MCF 10A (cell line): ENCODE measurements around the gene ABCA13. TPM values are rescaled to one million over a fixed set of nuclear protein-coding genes. Genes with fewer than 3 reads are reported as not detected.

ENCODE experiments used
- Bru-seq: library from RNA; stranded (reverse); fragments of 400-500 nt; gene quantifications from one replicate; lab custom pipeline; 2021; lab: Mats Ljungman, UMichigan
- BruChase-seq, 2 experiments: library from RNA; stranded (reverse); fragments of 400-500 nt; gene quantifications; one replicate each; lab custom pipeline; 2021; lab: Mats Ljungman, UMichigan
- BruUV-seq: library from RNA; stranded (reverse); fragments of 400-500 nt; replicated peaks from 2 replicates; lab custom pipeline; 2021; lab: Mats Ljungman, UMichigan
- CTCF ChIA-PET: fragments of 300-600 bp; sonication (Branson Sonifier 250); formaldehyde crosslinking; extraction: SDS; loops from one replicate; lab custom pipeline; 2021; ENCODE audit warnings: antibody characterized with exemption, inconsistent platforms; lab: Yijun Ruan, JAX
- POLR2A ChIA-PET: fragments of 300-600, 350-650 bp; sonication (Branson Sonifier 250); formaldehyde crosslinking; extraction: SDS; loops from one replicate; lab custom pipeline; 2020; ENCODE audit warnings: antibody characterized with exemption, inconsistent platforms; lab: Yijun Ruan, JAX
- DNase-seq: peaks from one replicate; pipeline ENCODE4 v3.0.0-alpha.2; 2018; ENCODE audit not compliant: unreplicated experiment
- H3K27ac Mint-ChIP-seq: one replicate; pipeline ENCODE4 v1.8.0; 2022; ENCODE audit warnings: mild to moderate bottlenecking, low read depth, mixed read lengths; ENCODE audit not compliant: unreplicated experiment
- H3K27me3 Mint-ChIP-seq: one replicate; pipeline ENCODE4 v1.8.0; 2022; ENCODE audit warnings: mixed read lengths; ENCODE audit not compliant: insufficient read depth, unreplicated experiment
- H3K36me3 Mint-ChIP-seq: one replicate; pipeline ENCODE4 v1.8.0; 2022; ENCODE audit warnings: mild to moderate bottlenecking, moderate library complexity, mixed read lengths; ENCODE audit not compliant: insufficient read depth, unreplicated experiment
- H3K4me1 Mint-ChIP-seq: one replicate; pipeline ENCODE4 v1.8.0; 2022; ENCODE audit warnings: mixed read lengths; ENCODE audit not compliant: insufficient read depth, unreplicated experiment
- H3K4me3 Mint-ChIP-seq: one replicate; pipeline ENCODE4 v1.8.0; 2022; ENCODE audit warnings: mild to moderate bottlenecking, moderate library complexity, mixed read lengths; ENCODE audit not compliant: unreplicated experiment
- H3K9me3 Mint-ChIP-seq: one replicate; pipeline ENCODE4 v1.8.0; 2022; ENCODE audit warnings: mixed read lengths; ENCODE audit not compliant: unreplicated experiment
- CTCF ChIP-seq: fragments of 200-600 bp; IDR thresholded peaks from one replicate; pipeline ENCODE4 v1.8.0; 2022; ENCODE audit warnings: antibody characterized with exemption, mild to moderate bottlenecking; ENCODE audit not compliant: unreplicated experiment
- intact Hi-C: fragments of 100-400 bp; cut with micrococcal nuclease; formaldehyde crosslinking; loops from 2 replicates; pipeline ENCODE4 v1.14.1; 2022
- long read RNA-seq: library from polyadenylated mRNA; stranded (forward); transcript quantifications from one replicate; pipeline ENCODE4 v2.0.0, GENCODE V29; 2022
- total RNA-seq: library from RNA; stranded (reverse); gene quantifications from 2 replicates; pipeline ENCODE4 v1.2.3, GENCODE V29; 2022

ABCA13 gene
- 0.20 and 0.30 TPM in 2 replicates for total RNA-seq
- percentile 11 among the genes with signal in this experiment for Bru-seq, nascent RNA
- BruChase-seq, experiment 1, labeled RNA remaining after a 6-hour chase = percentile 8 among the genes with signal in this experiment
- BruChase-seq, experiment 2, labeled RNA remaining after a 2-hour chase = percentile 12 among the genes with signal in this experiment
- long read RNA-seq, partial matches to known transcripts = 0 of 1 reads
- long read RNA-seq, other reads (novel, unspliced or antisense) = 1 of 1 reads

GRCh38 chr7:48171202-48171601 lies at the start of gene ABCA13:
ABCA13 (plus strand) TSS chr7:48171458; CDS start chr7:48171484, 26 bp downstream.
- no peaks in the 10 kb centered on the region for H3K36me3 Mint-ChIP-seq
- ChIA-PET POLR2A (interaction anchor here (0.6 kb wide), 1 partner anchor 63 kb away, joined by 3 read pairs; no protein-coding TSS in a partner anchor), CTCF (no interaction called here)
- intact Hi-C loops = no loop called here
- no peaks in the 10 kb centered on the region for H3K27me3 Mint-ChIP-seq
- no peak for TF ChIP-seq CTCF
- H3K9me3 Mint-ChIP-seq = no peaks in the 10 kb centered on the region
- no TSS peak for BruUV-seq
- peaks cover 13% of the 10 kb centered on the region for H3K4me1 Mint-ChIP-seq
- H3K4me3 Mint-ChIP-seq = no peak within 1 kb of the TSS
- no peak within 1 kb of the TSS for H3K27ac Mint-ChIP-seq
- DNase-seq = peak; percentile 52

DNA sequence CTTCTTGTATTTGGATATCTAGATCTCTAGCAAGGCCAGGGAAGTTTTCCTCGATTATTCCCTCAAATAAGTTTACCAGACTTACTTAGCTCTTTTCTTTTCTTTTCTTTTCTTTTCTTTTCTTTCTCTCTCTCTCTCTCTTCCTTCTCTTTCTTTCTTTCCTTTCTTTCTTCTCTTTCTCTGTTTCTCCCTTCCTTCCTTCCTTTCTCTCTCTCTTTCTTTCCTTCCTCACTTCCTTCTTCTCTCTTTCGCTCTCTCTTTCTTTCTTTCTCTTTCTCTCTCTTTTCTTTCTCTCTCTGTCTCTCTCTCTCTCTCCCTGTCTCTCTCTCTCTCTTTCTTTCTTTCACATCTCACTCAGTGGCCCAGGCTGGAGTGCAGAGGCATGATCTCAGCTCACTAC lies 45.2 kb upstream of the ABCA13 start:
- no peak overlapping the region for H3K4me3 Mint-ChIP-seq
- ChIA-PET POLR2A (no interaction called here), CTCF (interaction anchor here (0.6 to 2.2 kb wide), 4 partner anchors 12 to 181 kb away, joined by 3 to 8 read pairs (median 3); no protein-coding TSS in a partner anchor)
- no peak for TF ChIP-seq CTCF
- intact Hi-C loops = no loop called here
- peaks cover 8% of the 10 kb centered on the region for H3K9me3 Mint-ChIP-seq
- no TSS peak for BruUV-seq
- peaks cover 66% of the 10 kb centered on the region for H3K27me3 Mint-ChIP-seq
- no peak overlapping the region for H3K27ac Mint-ChIP-seq
- no peak for DNase-seq
- H3K36me3 Mint-ChIP-seq = no peaks in the 10 kb centered on the region
- H3K4me1 Mint-ChIP-seq = no peaks in the 10 kb centered on the region

DNA sequence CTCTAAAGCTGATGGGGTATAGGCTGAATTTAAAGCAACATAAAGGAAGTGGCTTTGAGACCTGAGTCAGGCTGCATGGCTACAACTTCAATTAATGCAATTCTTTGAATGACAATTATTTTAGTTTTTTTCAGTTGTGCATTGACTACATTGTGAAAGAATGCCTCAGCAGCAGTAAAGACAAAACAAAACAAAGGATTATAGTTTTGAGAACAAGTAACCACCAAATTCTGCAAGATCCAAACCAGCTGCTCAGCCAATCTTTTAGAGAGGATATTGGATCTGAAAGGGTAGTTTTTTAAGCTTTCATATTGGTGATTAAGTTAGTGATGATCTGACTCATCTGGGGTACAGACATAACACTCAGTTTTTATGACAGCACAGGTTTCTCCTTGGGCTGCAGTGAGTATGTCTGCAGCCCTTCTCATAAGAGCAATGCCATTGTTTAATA lies 40.6 kb upstream of the ABCA13 start:
- CTCF ChIA-PET = interaction anchor here (1.3 kb wide), 1 partner anchor 20 kb away, joined by 7 read pairs; no protein-coding TSS in a partner anchor
- DNase-seq = no peak
- Mint-ChIP-seq H3K27me3 (peaks cover 36% of the 10 kb centered on the region), H3K4me3 (no peak overlapping the region), H3K27ac (no peak overlapping the region), H3K4me1 (no peaks in the 10 kb centered on the region), H3K36me3 (no peaks in the 10 kb centered on the region), H3K9me3 (peaks cover 8% of the 10 kb centered on the region)
- BruUV-seq = no TSS peak
- no peak for TF ChIP-seq CTCF
- POLR2A ChIA-PET = interaction anchor here (0.9 kb wide), 1 partner anchor 14 kb away, joined by 4 read pairs; no protein-coding TSS in a partner anchor
- intact Hi-C loops = no loop called here

DNA sequence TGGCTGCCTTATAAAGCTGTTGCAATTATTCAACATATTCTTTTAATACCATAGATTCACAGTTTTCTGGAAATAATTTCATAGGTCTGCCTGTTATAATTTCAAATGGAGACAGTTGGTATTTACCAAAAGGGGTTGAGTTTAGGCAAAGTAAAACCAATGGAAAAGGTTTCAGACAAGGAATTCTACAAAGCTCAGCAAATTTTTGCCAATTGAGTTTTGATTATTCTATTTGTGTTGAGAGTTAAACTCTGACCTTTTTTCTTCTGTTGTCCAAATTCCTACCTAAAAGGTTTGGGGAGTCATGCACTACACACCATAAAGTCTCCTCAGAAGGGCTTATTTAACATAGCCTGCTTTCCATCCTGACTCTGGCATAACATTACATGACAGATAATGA lies 38.5 kb upstream of the ABCA13 start:
- POLR2A ChIA-PET = interaction anchor here (0.5 to 1.0 kb wide), 3 partner anchors 11 to 1423 kb away, joined by 3 to 5 read pairs (median 4); no protein-coding TSS in a partner anchor
- DNase-seq = no peak
- no peak overlapping the region for H3K27ac Mint-ChIP-seq
- intact Hi-C loops = no loop called here
- BruUV-seq = no TSS peak
- CTCF ChIA-PET = interaction anchor here (0.8 to 3.2 kb wide), 3 partner anchors 22 to 188 kb away, joined by 4 to 12 read pairs (median 11); no protein-coding TSS in a partner anchor
- H3K27me3 Mint-ChIP-seq = peaks cover 17% of the 10 kb centered on the region
- no peaks in the 10 kb centered on the region for H3K4me1 Mint-ChIP-seq
- H3K36me3 Mint-ChIP-seq = no peaks in the 10 kb centered on the region
- no peaks in the 10 kb centered on the region for H3K9me3 Mint-ChIP-seq
- no peak overlapping the region for H3K4me3 Mint-ChIP-seq
- no peak for TF ChIP-seq CTCF
